Loucy (cell line): ENCODE measurements around the gene TMEM18.
A peak's percentile ranks its signal among the peaks of the same experiment; 100 is the strongest.

Experiments used
- H2AFZ ChIP-seq: fragments of 200-600 bp; sonication (generic); 2 replicates; pipeline ENCODE4 v1.6.0; 2016; ENCODE audit warnings: antibody characterized with exemption, mild to moderate bottlenecking, low read length, moderate library complexity
- H3F3A ChIP-seq: fragments of 200-600 bp; 2 replicates; pipeline ENCODE4 v1.6.0; 2016; ENCODE audit warnings: antibody characterized with exemption, low read depth, mild to moderate bottlenecking
- H3K27me3 ChIP-seq: fragments of 200-600 bp; sonication (generic); 2 replicates; pipeline ENCODE4 v1.6.1; 2014; ENCODE audit warnings: low read length, mild to moderate bottlenecking; ENCODE audit not compliant: insufficient read depth, poor library complexity, severe bottlenecking
- H3K36me3 ChIP-seq: fragments of 200-600 bp; sonication (generic); 2 replicates; pipeline ENCODE4 v1.6.1; 2016; ENCODE audit warnings: low read length; ENCODE audit not compliant: insufficient read depth
- H3K4me1 ChIP-seq: fragments of 200-600 bp; sonication (generic); 2 replicates; pipeline ENCODE4 v1.5.1; 2014; ENCODE audit warnings: low read length, mild to moderate bottlenecking; ENCODE audit not compliant: insufficient read depth, poor library complexity, severe bottlenecking
- H3K4me2 ChIP-seq: fragments of 200-600 bp; sonication (generic); 2 replicates; pipeline ENCODE4 v1.6.0; 2014; ENCODE audit warnings: antibody characterized with exemption, low read length, low read depth, mild to moderate bottlenecking; ENCODE audit not compliant: poor library complexity, severe bottlenecking
- H3K4me3 ChIP-seq: fragments of 200-600 bp; sonication (generic); 2 replicates; pipeline ENCODE4 v1.5.1; 2014; ENCODE audit warnings: low read length, mild to moderate bottlenecking, mixed read lengths; ENCODE audit not compliant: poor library complexity, severe bottlenecking
- H3K79me2 ChIP-seq: fragments of 200-600 bp; sonication (generic); 2 replicates; pipeline ENCODE4 v1.6.1; 2014; ENCODE audit warnings: low read length; ENCODE audit not compliant: insufficient read depth
- H3K9ac ChIP-seq: fragments of 200-600 bp; sonication (generic); 2 replicates; pipeline ENCODE4 v1.6.0; 2014; ENCODE audit warnings: mild to moderate bottlenecking, low read depth, low read length, moderate library complexity; ENCODE audit not compliant: poor library complexity, severe bottlenecking
- H3K9me2 ChIP-seq: fragments of 200-600 bp; sonication (generic); replicated peaks from 2 replicates; pipeline ENCODE4 v1.6.1; 2016; ENCODE audit warnings: low read depth, low read length, mixed read lengths
- H3K9me3 ChIP-seq: fragments of 200-600 bp; sonication (generic); 2 replicates; pipeline ENCODE4 v1.6.1; 2014; ENCODE audit warnings: mild to moderate bottlenecking, antibody characterized with exemption, low read length, low read depth; ENCODE audit not compliant: insufficient read depth
- H4K20me1 ChIP-seq: fragments of 200-600 bp; sonication (generic); 2 replicates; pipeline ENCODE4 v1.6.0; 2014; ENCODE audit warnings: antibody characterized with exemption, low read length, mild to moderate bottlenecking; ENCODE audit not compliant: insufficient read depth, poor library complexity, severe bottlenecking
- EZH2phosphoT487 ChIP-seq: fragments of 200-600 bp; IDR thresholded peaks from 2 replicates; pipeline ENCODE4 v1.6.1; 2018; ENCODE audit warnings: antibody characterized with exemption, mild to moderate bottlenecking, moderate library complexity, borderline replicate concordance
- TF ChIP-seq, protein P1 (sequence below): fragments of 200-600 bp; sonication (generic); conservative IDR thresholded peaks from 2 replicates; pipeline ENCODE4 v1.5.1; 2014; ENCODE audit warnings: mild to moderate bottlenecking, antibody characterized with exemption, low read length

Gene TMEM18

DNA sequence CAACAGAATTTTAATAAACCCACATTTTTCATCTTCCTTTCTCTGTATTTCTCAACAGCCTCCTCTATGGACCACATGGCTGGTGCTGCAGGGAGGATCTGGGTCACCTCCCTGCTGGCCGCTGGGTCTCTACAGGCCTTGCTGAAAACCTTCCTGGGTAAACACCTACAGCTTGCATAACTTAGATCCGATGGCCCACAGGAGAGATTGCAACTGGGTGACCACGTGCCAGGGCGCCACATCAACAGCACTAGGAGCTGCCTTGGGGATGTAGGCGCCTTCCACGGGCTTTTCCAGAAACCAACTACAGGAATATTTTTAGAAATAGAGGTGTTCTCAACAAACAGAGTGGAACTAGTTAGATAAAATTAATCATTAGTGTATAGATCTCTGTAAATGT is 19.4 kb downstream of the TMEM18 start:
- TF ChIP-seq, protein P1, sequence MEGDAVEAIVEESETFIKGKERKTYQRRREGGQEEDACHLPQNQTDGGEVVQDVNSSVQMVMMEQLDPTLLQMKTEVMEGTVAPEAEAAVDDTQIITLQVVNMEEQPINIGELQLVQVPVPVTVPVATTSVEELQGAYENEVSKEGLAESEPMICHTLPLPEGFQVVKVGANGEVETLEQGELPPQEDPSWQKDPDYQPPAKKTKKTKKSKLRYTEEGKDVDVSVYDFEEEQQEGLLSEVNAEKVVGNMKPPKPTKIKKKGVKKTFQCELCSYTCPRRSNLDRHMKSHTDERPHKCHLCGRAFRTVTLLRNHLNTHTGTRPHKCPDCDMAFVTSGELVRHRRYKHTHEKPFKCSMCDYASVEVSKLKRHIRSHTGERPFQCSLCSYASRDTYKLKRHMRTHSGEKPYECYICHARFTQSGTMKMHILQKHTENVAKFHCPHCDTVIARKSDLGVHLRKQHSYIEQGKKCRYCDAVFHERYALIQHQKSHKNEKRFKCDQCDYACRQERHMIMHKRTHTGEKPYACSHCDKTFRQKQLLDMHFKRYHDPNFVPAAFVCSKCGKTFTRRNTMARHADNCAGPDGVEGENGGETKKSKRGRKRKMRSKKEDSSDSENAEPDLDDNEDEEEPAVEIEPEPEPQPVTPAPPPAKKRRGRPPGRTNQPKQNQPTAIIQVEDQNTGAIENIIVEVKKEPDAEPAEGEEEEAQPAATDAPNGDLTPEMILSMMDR = no peak
- no peak for TF ChIP-seq EZH2phosphoT487
- Histone ChIP-seq H4K20me1 (no peaks in the 10 kb centered on the region), H3K79me2 (no peaks in the 10 kb centered on the region), H3K9ac (no peak overlapping the region), H3K36me3 (no peaks in the 10 kb centered on the region), H3K4me2 (no peak overlapping the region), H3K27me3 (no peaks in the 10 kb centered on the region), H3F3A (no peaks in the 10 kb centered on the region), H3K9me2 (no peaks in the 10 kb centered on the region), H3K4me1 (peaks cover 48% of the 10 kb centered on the region), H3K9me3 (no peaks in the 10 kb centered on the region), H3K4me3 (no peak overlapping the region), H2AFZ (no peak overlapping the region)

DNA sequence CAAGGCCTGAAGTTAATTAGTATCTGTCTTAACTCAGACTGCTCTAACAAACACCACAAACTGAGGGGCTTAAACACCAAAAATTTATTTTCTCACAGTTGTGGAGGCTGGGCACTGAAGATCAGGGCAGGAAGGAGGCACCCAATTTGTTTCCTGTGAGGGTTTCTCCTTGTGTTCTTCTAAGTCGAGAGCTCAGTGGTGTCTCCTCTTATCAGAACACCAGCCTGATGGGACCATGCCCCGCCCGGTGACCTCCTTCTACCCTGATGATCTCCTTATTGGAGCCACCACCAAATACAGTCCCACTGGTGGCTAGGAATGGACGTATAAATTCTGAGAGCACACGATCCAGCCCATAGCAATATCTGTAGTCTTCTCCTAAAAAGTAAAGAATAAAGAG is 20.5 kb downstream of the TMEM18 start:
- Histone ChIP-seq H3K4me2 (peak overlapping the region; percentile 65), H3K36me3 (no peaks in the 10 kb centered on the region), H3K4me1 (peaks cover 47% of the 10 kb centered on the region), H3K27me3 (no peaks in the 10 kb centered on the region), H3K79me2 (no peaks in the 10 kb centered on the region), H3F3A (no peaks in the 10 kb centered on the region), H2AFZ (peak overlapping the region; percentile 35; the same call in 1 of the 2 replicates), H3K4me3 (peak overlapping the region; percentile 30), H3K9me3 (no peaks in the 10 kb centered on the region), H4K20me1 (no peaks in the 10 kb centered on the region), H3K9me2 (no peaks in the 10 kb centered on the region), H3K9ac (no peak overlapping the region)
- TF ChIP-seq, protein P1 = no peak
- TF ChIP-seq EZH2phosphoT487 = no peak

DNA sequence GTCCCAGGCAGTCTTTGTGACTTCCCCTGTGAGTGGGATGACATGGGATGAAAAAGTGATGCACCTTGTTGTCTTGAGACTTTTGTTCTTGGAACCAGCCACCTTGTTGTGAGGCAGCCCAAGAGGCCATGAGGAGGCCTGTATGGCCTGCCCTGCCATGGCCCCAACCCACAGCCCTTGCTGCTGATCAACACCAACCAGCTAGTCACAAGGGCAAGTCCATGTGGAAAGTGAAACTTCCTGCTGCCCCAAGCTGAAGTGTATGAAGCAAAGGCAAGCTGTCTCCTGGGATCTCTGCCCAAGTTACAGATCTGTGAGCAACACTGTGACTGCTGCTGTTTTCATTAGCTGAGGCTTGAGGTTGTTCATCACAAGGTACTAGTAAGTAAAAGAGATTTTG is 21.6 kb downstream of the TMEM18 start:
- peaks cover 47% of the 10 kb centered on the region for H3K4me1 ChIP-seq

More for the DNA sequence above, 21.6 kb downstream of the TMEM18 start:
- peak overlapping the region; percentile 65 for H3K4me2 ChIP-seq
- H3K36me3 ChIP-seq = no peaks in the 10 kb centered on the region
- no peaks in the 10 kb centered on the region for H3K79me2 ChIP-seq
- TF ChIP-seq, protein P1 = no peak
- no peak for TF ChIP-seq EZH2phosphoT487
- peak overlapping the region; percentile 57 for H2AFZ ChIP-seq
- no peaks in the 10 kb centered on the region for H3K27me3 ChIP-seq
- no peak overlapping the region for H3K9ac ChIP-seq
- no peaks in the 10 kb centered on the region for H3K9me3 ChIP-seq
- no peaks in the 10 kb centered on the region for H3F3A ChIP-seq
- H3K9me2 ChIP-seq = no peaks in the 10 kb centered on the region
- no peaks in the 10 kb centered on the region for H4K20me1 ChIP-seq
- no peak overlapping the region for H3K4me3 ChIP-seq
